OCI-LY7 (cell line): ENCODE results near the gene KRT73.

Experiments used
- EZH2phosphoT487 ChIP-seq: fragments of 200-600 bp; sonication (generic); IDR thresholded peaks from 2 replicates; pipeline ENCODE4 v1.6.1; 2018; ENCODE audit warnings: low read depth, borderline replicate concordance, mild to moderate bottlenecking, mixed run types, antibody characterized with exemption, low read length, moderate library complexity, mixed read lengths
- TF ChIP-seq, protein P1 (sequence below): fragments of 200-600 bp; sonication (generic); conservative IDR thresholded peaks from 2 replicates; pipeline ENCODE4 v1.5.1; 2014; ENCODE audit warnings: mild to moderate bottlenecking, antibody characterized with exemption, low read length, moderate library complexity, mixed read lengths

DNA sequence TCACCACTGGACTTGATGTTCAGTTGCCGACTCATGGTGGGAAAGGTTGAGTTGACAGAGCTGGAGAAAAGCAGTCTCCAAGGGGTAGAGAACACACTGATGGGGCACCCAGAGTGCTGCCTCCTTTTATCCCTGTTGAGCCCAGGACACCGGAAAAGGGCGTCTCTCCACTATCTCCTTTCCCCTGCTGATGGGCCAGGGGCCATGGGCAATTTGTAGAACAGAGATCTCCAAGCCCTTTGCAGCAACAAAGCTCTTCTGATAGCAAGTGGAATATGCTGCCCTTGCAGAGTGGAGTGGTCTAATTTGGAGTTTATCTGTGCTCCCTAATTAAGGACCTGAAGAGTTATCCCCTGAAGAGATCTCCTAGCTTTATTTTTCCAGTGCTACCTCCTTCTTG is 44.6 kb downstream of the KRT73 start, which contains the start of gene KRT74:
- TF ChIP-seq, protein P1, sequence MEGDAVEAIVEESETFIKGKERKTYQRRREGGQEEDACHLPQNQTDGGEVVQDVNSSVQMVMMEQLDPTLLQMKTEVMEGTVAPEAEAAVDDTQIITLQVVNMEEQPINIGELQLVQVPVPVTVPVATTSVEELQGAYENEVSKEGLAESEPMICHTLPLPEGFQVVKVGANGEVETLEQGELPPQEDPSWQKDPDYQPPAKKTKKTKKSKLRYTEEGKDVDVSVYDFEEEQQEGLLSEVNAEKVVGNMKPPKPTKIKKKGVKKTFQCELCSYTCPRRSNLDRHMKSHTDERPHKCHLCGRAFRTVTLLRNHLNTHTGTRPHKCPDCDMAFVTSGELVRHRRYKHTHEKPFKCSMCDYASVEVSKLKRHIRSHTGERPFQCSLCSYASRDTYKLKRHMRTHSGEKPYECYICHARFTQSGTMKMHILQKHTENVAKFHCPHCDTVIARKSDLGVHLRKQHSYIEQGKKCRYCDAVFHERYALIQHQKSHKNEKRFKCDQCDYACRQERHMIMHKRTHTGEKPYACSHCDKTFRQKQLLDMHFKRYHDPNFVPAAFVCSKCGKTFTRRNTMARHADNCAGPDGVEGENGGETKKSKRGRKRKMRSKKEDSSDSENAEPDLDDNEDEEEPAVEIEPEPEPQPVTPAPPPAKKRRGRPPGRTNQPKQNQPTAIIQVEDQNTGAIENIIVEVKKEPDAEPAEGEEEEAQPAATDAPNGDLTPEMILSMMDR: no peak
- no peak for TF ChIP-seq EZH2phosphoT487
